CD14-positive monocyte (primary cell): ENCODE measurements around the gene GNAS-AS1. TPM values are rescaled to one million over a fixed set of nuclear protein-coding genes. Genes with fewer than 3 reads are reported as not detected.

Source experiments
- DNase-seq, 3 donors: peaks; one replicate each; pipeline ENCODE4 v3.0.0-alpha.2; 2011 to 2022
- H2AFZ ChIP-seq: 2 replicates; pipeline ENCODE4 v1.6.0; 2012; ENCODE audit warnings: mild to moderate bottlenecking, low read depth, low read length, inconsistent platforms; ENCODE audit not compliant: insufficient read depth, poor library complexity, severe bottlenecking
- H3K27ac ChIP-seq, 2 donors: 1 replicate in 1 of 2; 2 replicates in 1 of 2; pipeline ENCODE4 v1.5.1; 2012 to 2013; ENCODE audit warnings: low read length in 2 of 2, control low read depth in 1 of 2, inconsistent platforms in 1 of 2, low read depth in 1 of 2, mild to moderate bottlenecking in 1 of 2
- H3K27me3 ChIP-seq, 2 donors: one replicate each; pipeline versions ENCODE4 v1.6.0 to v1.6.1; 2011 to 2013; ENCODE audit warnings: low read length in 2 of 2; ENCODE audit not compliant: control insufficient read depth in 2 of 2, insufficient read depth in 2 of 2
- H3K36me3 ChIP-seq, 2 donors: replicated peaks in 1 of 2; 1 replicate in 1 of 2; 2 replicates in 1 of 2; pipeline versions ENCODE4 v1.5.1 to v1.6.1; 2012 to 2013; ENCODE audit warnings: low read length in 2 of 2, control low read depth in 1 of 2, inconsistent platforms in 1 of 2, mild to moderate bottlenecking in 1 of 2; ENCODE audit not compliant: insufficient read depth in 2 of 2, control insufficient read depth in 1 of 2
- H3K4me1 ChIP-seq, 2 donors: 1 replicate in 1 of 2; 2 replicates in 1 of 2; pipeline versions ENCODE4 v1.5.1 to v1.6.1; 2012 to 2013; ENCODE audit warnings: low read length in 2 of 2, control low read depth in 1 of 2, inconsistent platforms in 1 of 2, mild to moderate bottlenecking in 1 of 2, moderate library complexity in 1 of 2; ENCODE audit not compliant: insufficient read depth in 2 of 2, control insufficient read depth in 1 of 2
- H3K4me2 ChIP-seq: replicated peaks from 2 replicates; pipeline ENCODE3; 2012; ENCODE audit warnings: low read length, moderate library complexity, mild to moderate bottlenecking; ENCODE audit not compliant: poor library complexity, severe bottlenecking; ENCODE audit errors: extremely low read depth
- H3K4me3 ChIP-seq, 3 experiments: fragments of 200-600 bp in 1 of 3; sonication (generic) in 1 of 3; replicated peaks in 1 of 3; 1 replicate in 2 of 3; 2 replicates in 1 of 3; pipeline ENCODE4 v1.5.1; 2011 to 2013; ENCODE audit warnings: low read length in 3 of 3, mild to moderate bottlenecking in 3 of 3, control low read depth in 2 of 3, low read depth in 2 of 3, inconsistent platforms in 1 of 3, moderate library complexity in 1 of 3
- H3K79me2 ChIP-seq: 2 replicates; pipeline ENCODE4 v1.6.0; 2012; ENCODE audit warnings: mild to moderate bottlenecking, control low read depth, inconsistent platforms, low read length, moderate library complexity; ENCODE audit not compliant: insufficient read depth
- H3K9ac ChIP-seq: 2 replicates; pipeline ENCODE4 v1.6.0; 2017; ENCODE audit warnings: low read length, mild to moderate bottlenecking; ENCODE audit not compliant: insufficient read depth, poor library complexity, severe bottlenecking
- H3K9me3 ChIP-seq, 2 donors: replicated peaks in 1 of 2; 1 replicate in 1 of 2; 2 replicates in 1 of 2; pipeline versions ENCODE4 v1.5.1 to v1.6.1; 2012 to 2013; ENCODE audit warnings: low read length in 2 of 2, control low read depth in 1 of 2; ENCODE audit not compliant: control insufficient read depth in 1 of 2, insufficient read depth in 1 of 2
- H4K20me1 ChIP-seq: 2 replicates; pipeline ENCODE4 v1.6.0; 2012; ENCODE audit warnings: mild to moderate bottlenecking, low read length, control low read depth, moderate library complexity; ENCODE audit not compliant: insufficient read depth
- H3K27ac Mint-ChIP-seq, 7 donors: one replicate each; pipeline ENCODE4 v1.8.0; 2020; ENCODE audit warnings: mild to moderate bottlenecking in 7 of 7, mixed read lengths in 7 of 7, moderate library complexity in 6 of 7, inconsistent platforms in 2 of 7
- H3K27me3 Mint-ChIP-seq, 3 donors: one replicate each; pipeline ENCODE4 v1.8.0; 2021 to 2022; ENCODE audit warnings: low read depth in 3 of 3, mild to moderate bottlenecking in 3 of 3, mixed read lengths in 3 of 3, moderate library complexity in 3 of 3, inconsistent platforms in 1 of 3
- H3K36me3 Mint-ChIP-seq, 2 donors: one replicate each; pipeline ENCODE4 v1.8.0; 2020; ENCODE audit warnings: mixed read lengths in 2 of 2, inconsistent platforms in 1 of 2, mild to moderate bottlenecking in 1 of 2
- H3K4me1 Mint-ChIP-seq: one replicate; pipeline ENCODE4 v1.8.0; 2020; ENCODE audit warnings: mild to moderate bottlenecking, mixed read lengths
- H3K4me3 Mint-ChIP-seq, 2 donors: one replicate each; pipeline ENCODE4 v1.8.0; 2020; ENCODE audit warnings: mild to moderate bottlenecking in 2 of 2, mixed read lengths in 2 of 2, moderate library complexity in 1 of 2
- H3K9me3 Mint-ChIP-seq, 7 donors: one replicate each; pipeline ENCODE4 v1.8.0; 2020 to 2022; ENCODE audit warnings: mixed read lengths in 7 of 7, mild to moderate bottlenecking in 6 of 7, moderate library complexity in 6 of 7, inconsistent platforms in 2 of 7
- CTCF ChIP-seq: fragments of 200-600 bp; IDR thresholded peaks from one replicate; pipeline ENCODE4 v1.8.0; 2022; ENCODE audit warnings: antibody characterized with exemption, mild to moderate bottlenecking
- WGBS: methylation state at CpG from one replicate; pipeline ENCODE4 v1.1.5; 2013; ENCODE audit warnings: missing lambda C conversion rate; ENCODE audit not compliant: insufficient coverage; 5-methylcytosine and 5-hydroxymethylcytosine counted together
- intact Hi-C, 2 donors: fragments of 100-400 bp; cut with micrococcal nuclease; formaldehyde crosslinking; loops; one replicate each; pipeline versions ENCODE4 v1.15.0 to v1.15.1; 2023
- polyA plus RNA-seq, 3 donors: library from polyadenylated mRNA; depleted of rRNA in 1 of 3; unstranded in 2 of 3; stranded (reverse) in 1 of 3; fragments of 300-500 nt in 2 of 3; fragments of >200 nt in 1 of 3; fragmentation: Illumina TruSeq in 2 of 3; gene quantifications; 1 replicate in 2 of 3; 2 replicates in 1 of 3; pipeline ENCODE4 v1.2.3, GENCODE V29; 2012 to 2021

The GNAS-AS1 gene
- polyA plus RNA-seq, 3 donors = not detected

GRCh38 chr20:58880441-58880840 lies 29.7 kb upstream of the GNAS-AS1 start:
- Mint-ChIP-seq H3K9me3 (no peaks in the 10 kb centered on the region), H3K4me1 (peaks cover 4% of the 10 kb centered on the region), H3K36me3 (no peaks in the 10 kb centered on the region), H3K27ac (no peak overlapping the region), H3K27me3 (peaks cover 0 to 8% (median 6%) of the 10 kb centered on the region in 3 donors), H3K4me3 (no peak overlapping the region)
- H3K4me2 ChIP-seq = no peak overlapping the region
- DNase-seq = no peak
- intact Hi-C loops = loop anchor here in 1 of 2 donors (10.0 kb wide), 1 partner anchor 124 kb away; the partner anchor contains the start of gene CTSZ
- H3K27ac ChIP-seq = no peak overlapping the region
- no peak overlapping the region for H3K9ac ChIP-seq
- no peak for TF ChIP-seq CTCF
- no peaks in the 10 kb centered on the region for H3K36me3 ChIP-seq
- H3K4me1 ChIP-seq = no peaks in the 10 kb centered on the region
- no peak overlapping the region for H3K4me3 ChIP-seq
- H4K20me1 ChIP-seq = no peaks in the 10 kb centered on the region
- H2AFZ ChIP-seq = no peak overlapping the region
- no peaks in the 10 kb centered on the region for H3K9me3 ChIP-seq
- peaks cover 0 to 3% of the 10 kb centered on the region in 2 donors for H3K27me3 ChIP-seq
- H3K79me2 ChIP-seq = no peaks in the 10 kb centered on the region
- no CpG with 5 or more reads among the region's 1 CpG for WGBS

- intact Hi-C loops = no loop called here
- H3K4me1 ChIP-seq = no peaks in the 10 kb centered on the region
- H3K27me3 ChIP-seq = peaks cover 0 to 3% of the 10 kb centered on the region in 2 donors
- no peaks in the 10 kb centered on the region for H3K79me2 ChIP-seq
- H3K4me2 ChIP-seq = no peak overlapping the region
- H3K9ac ChIP-seq = no peak overlapping the region
- H3K9me3 ChIP-seq = no peaks in the 10 kb centered on the region
- no peak overlapping the region for H3K4me3 ChIP-seq
- peaks cover 0 to under 1% (median 0%) of the 10 kb centered on the region in 7 donors for H3K9me3 Mint-ChIP-seq
- H4K20me1 ChIP-seq = no peaks in the 10 kb centered on the region
- no peak overlapping the region for H3K27ac ChIP-seq
- H3K4me3 Mint-ChIP-seq = no peak overlapping the region
- no peak for DNase-seq
- H3K27me3 Mint-ChIP-seq = peaks cover 0 to 10% (median 5%) of the 10 kb centered on the region in 3 donors
- H2AFZ ChIP-seq = no peak overlapping the region
- H3K36me3 Mint-ChIP-seq = no peaks in the 10 kb centered on the region
- WGBS = no CpG with 5 or more reads among the region's 4 CpGs
- no peak for TF ChIP-seq CTCF
- no peaks in the 10 kb centered on the region for H3K36me3 ChIP-seq
- peaks cover 4% of the 10 kb centered on the region for H3K4me1 Mint-ChIP-seq
- H3K27ac Mint-ChIP-seq = no peak overlapping the region
These were observed 27.7 kb upstream of the GNAS-AS1 start for GRCh38 chr20:58878399-58878798.
